ENCODE measurements around the gene ADGRG2.

GRCh38 chrX:18945483-18945882 is 176.8 kb downstream of the ADGRG2 start:
- TF ChIP-seq EZH2 (IDR thresholded peaks at IDR 0.05; ENCODE audit: borderline replicate concordance) (no peak), CTCF (IDR thresholded peaks at IDR 0.05; ENCODE audit: poor library complexity) (no peak), EZH2phosphoT487 (IDR thresholded peaks at IDR 0.05; ENCODE audit: low read depth, severe bottlenecking, unreplicated experiment) (no peak)
